IPS DF 19.7 (cell line): ENCODE results near the gene CDH5.
"Not testable (repeated sequence)": the region's sequence is repeated elsewhere in the genome, so short reads cannot be mapped to it uniquely, and the experiment has no call there.

Experiments
- DNase-seq: peaks from one replicate; pipeline ENCODE4 v3.0.0-alpha.2; 2013; ENCODE audit warnings: low read depth, low spot score

Gene CDH5

GRCh38 chr16:66366433-66367299 lies at the start of gene CDH5:
Gene CDH5, plus strand, starts transcription at chr16:66366691. Its CDS starts 12,647 bp downstream, at chr16:66379338.
- no peak for DNase-seq

DNA sequence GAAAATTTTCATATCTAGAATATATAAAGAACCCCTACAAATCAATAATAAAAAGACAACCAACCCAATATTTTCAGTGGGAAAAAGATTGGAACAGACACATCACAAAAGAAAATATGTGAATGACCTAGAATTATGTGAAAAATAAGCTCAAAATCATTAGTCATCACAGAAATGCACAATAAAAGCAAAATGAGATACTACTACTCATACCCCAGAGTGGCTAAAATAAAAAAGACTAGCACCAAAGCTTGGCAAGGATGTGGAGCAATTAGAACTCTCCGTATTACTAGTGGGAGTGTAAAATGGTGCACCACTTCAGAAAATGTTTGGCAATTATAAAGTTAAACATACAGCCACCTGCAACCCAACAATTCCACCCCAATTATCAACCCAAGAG lies 48.0 kb upstream of the CDH5 start:
- DNase-seq = no peak

GRCh38 chr16:66320774-66321173 lies 45.7 kb upstream of the CDH5 start:
- DNase-seq = no peak

- DNase-seq = no peak
These were observed 44.3 kb upstream of the CDH5 start for GRCh38 chr16:66322174-66322573.

GRCh38 chr16:66324815-66325515 lies 41.5 kb upstream of the CDH5 start:
- DNase-seq = peak; percentile 28

GRCh38 chr16:66325717-66326376 lies 40.6 kb upstream of the CDH5 start:
- no peak for DNase-seq

DNA sequence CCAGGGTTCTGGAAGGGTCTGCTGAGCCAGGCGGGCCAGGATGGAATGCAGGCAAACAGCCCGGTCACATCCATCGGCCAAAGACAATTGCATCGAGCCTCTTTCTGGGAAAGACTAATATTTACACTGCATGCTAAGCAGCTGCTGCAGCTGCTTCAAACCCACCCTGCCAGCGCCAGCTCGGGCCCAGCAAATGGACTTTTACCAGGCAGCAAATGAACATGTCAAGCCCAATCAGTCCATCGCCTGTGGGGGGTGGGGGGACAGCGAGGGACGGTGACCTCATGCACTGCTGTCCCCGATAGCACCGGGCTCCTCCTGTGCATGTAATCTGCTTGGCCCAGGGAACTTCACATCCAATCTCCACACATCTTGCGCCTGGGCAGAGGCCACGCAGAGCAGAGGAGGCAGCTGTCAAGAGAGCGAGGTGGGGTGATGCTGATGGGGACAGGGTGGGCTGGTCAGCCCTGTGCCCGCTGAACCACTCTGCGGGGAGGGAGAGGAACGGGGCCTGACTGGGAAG lies 39.4 kb upstream of the CDH5 start:
- no peak for DNase-seq

DNA sequence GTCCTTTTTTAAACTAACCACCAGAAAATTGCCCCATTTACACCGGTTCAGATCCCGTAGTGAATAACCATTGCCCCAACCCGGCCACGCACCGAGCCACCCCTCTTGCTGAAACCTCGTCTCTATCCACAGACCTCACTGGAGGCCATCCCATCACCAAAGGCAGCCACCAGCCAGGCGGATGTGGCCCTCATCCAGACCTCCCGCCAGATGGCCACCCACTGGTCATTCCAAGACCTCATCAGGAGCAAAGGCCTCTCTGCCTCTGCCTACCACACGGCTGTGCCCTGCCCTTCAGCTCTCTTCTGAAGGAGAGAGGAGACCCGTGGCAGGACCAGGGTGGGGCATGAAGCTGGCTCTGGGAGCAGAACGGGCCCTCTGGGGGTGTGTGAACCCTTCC lies 38.2 kb upstream of the CDH5 start:
- DNase-seq = no peak

GRCh38 chr16:66331464-66331863 lies 35.0 kb upstream of the CDH5 start:
- DNase-seq = not testable (repeated sequence)

DNA sequence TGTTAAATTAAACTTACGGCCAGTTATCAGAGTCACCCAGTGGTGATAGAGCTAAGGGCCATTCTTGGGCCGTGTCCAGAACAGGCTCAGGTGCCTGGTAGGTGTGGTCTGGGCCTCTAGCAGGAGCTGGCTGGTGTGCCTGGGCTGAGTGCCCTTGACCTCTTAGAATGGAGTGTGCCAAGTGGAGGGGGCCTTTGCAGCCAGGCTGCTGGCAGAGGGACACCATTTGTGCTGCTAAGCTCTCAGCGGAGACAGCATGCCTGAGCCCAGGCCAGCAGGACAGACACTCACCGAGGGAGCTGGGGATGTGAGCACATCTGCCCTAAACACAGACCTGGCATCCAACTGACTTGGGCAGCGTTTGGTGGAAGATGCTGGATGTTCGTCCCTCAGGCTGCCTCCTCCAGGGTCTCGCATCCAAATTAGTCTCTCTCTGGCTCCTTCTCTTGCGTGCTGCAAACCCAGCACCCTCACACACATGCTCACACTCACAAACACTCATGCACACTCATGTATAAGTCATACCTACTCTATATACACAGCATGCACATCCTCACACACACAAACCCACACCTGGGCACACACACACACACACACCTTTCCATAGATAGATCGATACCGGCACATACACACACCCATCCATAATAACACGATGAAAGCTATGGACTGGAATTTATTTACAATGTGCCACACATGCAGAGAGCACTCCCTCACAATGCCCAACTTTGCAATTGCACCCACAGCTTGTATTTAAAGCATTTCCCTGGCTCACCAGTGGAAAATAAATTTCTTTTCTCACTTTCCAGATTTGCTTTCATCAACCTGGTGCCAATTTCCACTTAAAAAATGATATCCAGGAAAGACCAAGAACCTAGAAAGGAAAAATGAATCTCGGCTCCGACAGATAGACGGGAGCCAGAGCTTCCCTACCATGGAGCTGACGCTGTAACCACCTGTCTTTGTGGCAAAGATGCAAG lies 33.6 kb upstream of the CDH5 start:
- no peak for DNase-seq

DNA sequence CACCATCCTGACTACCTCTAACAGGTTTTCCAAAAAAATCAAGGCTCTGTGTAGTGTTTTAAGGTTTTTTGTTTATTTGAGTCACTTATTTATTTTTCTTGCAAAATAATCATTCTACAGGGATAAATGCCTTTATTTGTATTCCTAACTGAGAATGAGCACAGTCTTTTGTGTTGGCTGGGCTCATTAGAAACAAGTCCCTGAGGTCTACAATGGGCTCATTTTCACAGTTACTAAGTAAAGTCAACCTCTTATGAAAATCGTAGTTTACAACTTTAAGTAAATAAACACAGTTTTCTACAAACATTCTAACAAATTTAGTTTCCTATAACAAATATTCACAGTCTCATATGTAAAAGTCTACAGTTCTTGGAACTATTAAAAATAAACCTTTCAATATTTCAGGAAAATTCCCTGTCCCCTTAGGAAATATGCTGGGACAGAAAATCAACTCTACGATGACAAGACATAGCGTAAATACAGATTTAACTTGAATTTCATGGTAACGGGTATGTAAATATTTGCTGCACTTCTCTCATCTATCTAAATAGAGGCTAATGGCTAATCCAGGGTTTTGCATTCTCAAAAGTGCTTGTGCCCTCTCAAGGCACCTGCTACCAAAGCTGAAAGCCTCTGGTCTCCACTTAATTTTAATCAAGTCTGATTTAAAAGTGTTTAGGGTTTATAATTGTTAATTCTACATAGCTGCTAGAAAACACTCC lies 31.5 kb upstream of the CDH5 start:
- no peak for DNase-seq

GRCh38 chr16:66335704-66336329 lies 30.7 kb upstream of the CDH5 start:
- DNase-seq = no peak

DNA sequence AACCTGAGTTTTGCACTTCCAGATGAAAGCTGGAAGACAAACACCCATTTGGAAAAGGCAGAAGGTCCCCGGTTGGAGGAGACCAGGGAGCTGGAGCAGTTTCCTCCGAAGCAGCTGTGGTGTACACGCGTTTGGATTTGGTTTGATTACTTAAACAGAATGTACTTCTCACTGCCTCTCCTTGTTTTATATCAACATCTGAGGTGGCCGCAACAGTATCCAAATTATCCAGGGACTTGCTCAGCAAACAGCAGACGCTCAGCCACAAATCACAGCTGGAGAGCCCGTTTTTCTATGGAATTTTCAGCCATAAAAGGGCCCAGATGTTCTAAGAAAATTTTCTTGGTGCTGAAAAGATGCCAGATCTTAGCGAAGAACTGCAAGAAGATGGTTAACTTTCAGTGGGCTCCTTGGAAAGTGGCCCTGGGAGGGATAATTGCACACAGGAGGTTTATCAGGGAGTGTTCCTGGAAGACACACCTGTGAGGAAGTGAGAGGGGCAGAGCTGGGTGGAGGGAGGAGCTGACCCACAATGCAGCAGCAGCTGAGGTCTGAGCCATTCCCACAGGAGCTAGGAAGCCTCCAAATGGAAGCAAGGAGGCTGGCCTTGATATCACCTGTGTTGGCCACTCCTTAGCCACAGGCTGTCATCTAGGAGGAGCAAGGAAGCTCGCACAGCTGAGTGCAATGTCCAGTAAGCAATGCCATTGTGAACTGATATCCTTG lies 28.9 kb upstream of the CDH5 start:
- no peak for DNase-seq

- DNase-seq = no peak
These were observed 24.1 kb upstream of the CDH5 start for GRCh38 chr16:66342294-66342900.

DNA sequence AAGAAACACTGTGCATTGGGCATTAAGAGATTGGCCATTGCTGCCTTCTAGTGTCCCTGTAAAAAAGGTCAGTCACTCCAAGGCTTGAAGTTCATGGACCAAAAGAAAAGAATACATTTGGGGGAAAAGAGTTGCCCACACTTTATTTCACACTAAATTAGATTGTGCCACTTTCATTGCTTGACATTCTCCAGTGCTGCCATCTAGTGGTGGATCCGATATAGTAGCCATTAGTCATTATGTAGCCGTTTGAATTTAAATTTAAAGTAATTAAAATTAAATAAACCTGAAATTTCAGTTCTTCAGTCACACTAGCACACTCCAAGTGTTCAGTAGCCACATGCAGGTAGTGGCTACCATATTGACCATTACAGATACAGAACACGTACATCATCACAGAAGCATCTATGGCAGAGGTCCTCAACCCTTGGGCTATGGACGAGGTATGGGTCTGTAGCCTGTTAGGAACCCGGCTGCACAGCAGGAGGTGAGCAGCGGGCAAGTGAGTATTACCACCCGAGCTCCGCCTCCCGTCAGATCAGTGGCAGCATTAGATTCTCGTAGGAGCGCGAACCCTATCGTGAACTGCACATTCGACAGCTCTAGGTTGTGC lies 21.9 kb upstream of the CDH5 start:
- no peak for DNase-seq

- no peak for DNase-seq
These were observed 20.3 kb upstream of the CDH5 start for GRCh38 chr16:66346221-66346620.

DNA sequence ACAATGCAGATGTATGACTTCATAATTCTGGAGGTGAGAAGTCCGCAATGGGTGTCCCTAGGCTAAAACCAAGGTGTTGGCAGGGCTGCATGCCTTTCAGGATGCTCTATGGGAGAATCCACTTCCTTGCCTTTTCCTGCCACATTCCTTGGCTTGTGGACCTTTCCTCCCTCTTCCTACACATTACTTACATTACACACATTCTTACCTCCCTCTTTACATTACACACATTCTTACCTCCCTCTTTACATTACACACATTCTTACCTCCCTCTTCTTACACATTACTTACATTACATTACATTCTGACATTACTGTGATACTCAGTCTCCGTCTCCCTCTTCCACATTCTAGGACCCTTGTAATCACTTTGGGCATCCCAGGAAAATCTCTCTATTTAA lies 14.2 kb upstream of the CDH5 start:
- DNase-seq = no peak

- no peak for DNase-seq
These were observed 13.4 kb upstream of the CDH5 start for GRCh38 chr16:66353055-66353454.
